IPS DF 4.7 (cell line): ENCODE results near the gene CCDC24.

ENCODE experiments used
- DNase-seq: peaks from one replicate; pipeline ENCODE4 v3.0.0-alpha.2; 2013; ENCODE audit warnings: low spot score; ENCODE audit errors: extremely low read depth

CCDC24 gene

GRCh38 chr1:44024031-44024902 is 32.9 kb downstream of the CCDC24 start:
- no peak for DNase-seq

GRCh38 chr1:44024903-44025525 is 33.6 kb downstream of the CCDC24 start:
- no peak for DNase-seq

- DNase-seq, result no peak
Observed at GRCh38 chr1:44025816-44026215, 34.4 kb downstream of the CCDC24 start.

- no peak for DNase-seq
Observed at GRCh38 chr1:44027320-44027719, 35.9 kb downstream of the CCDC24 start.

GRCh38 chr1:44029260-44029910 is 38.0 kb downstream of the CCDC24 start:
- DNase-seq, result no peak

- DNase-seq, result no peak
Observed at GRCh38 chr1:44029911-44030604, 38.7 kb downstream of the CCDC24 start.

- no peak for DNase-seq
Observed at GRCh38 chr1:44030605-44031251, 39.3 kb downstream of the CCDC24 start.

GRCh38 chr1:44031252-44032169 is 40.1 kb downstream of the CCDC24 start, which contains the start of gene SLC6A9:
Gene SLC6A9, minus strand, starts transcription at chr1:44031462. Its CDS starts 7,185 bp downstream, at chr1:44024277.
- DNase-seq, result no peak

GRCh38 chr1:44032170-44032790 is 40.9 kb downstream of the CCDC24 start:
- no peak for DNase-seq

GRCh38 chr1:44033041-44033575 is 41.7 kb downstream of the CCDC24 start:
- DNase-seq, result no peak

GRCh38 chr1:44033756-44034155 is 42.4 kb downstream of the CCDC24 start:
- DNase-seq, result no peak

GRCh38 chr1:44034423-44034822 is 43.0 kb downstream of the CCDC24 start:
- DNase-seq, result no peak

- DNase-seq, result no peak
Observed at GRCh38 chr1:44034976-44035716, 43.7 kb downstream of the CCDC24 start.

GRCh38 chr1:44035726-44036408 is 44.5 kb downstream of the CCDC24 start:
- no peak for DNase-seq

- DNase-seq, result no peak
Observed at GRCh38 chr1:44036409-44037139, 45.2 kb downstream of the CCDC24 start.

GRCh38 chr1:44037154-44037553 is 45.8 kb downstream of the CCDC24 start:
- DNase-seq, result no peak
